Glomerular visceral epithelial cell (primary cell): Measurements from ENCODE around the gene PAPLN.
A peak's percentile ranks its signal among the peaks of the same experiment; 100 is the strongest.
"Not testable (repeated sequence)": the region's sequence is repeated elsewhere in the genome, so short reads cannot be mapped to it uniquely, and the experiment has no call there.

Source experiments
- DNase-seq: peaks from one replicate; pipeline ENCODE4 v3.0.0-alpha.2; 2016; ENCODE audit errors: extremely low spot score

Gene PAPLN

GRCh38 chr14:73237219-73237785 lies at the start of gene PAPLN:
PAPLN (plus strand) TSS chr14:73237506; CDS start chr14:73239779, 2,273 bp downstream.
- peak; percentile 72 for DNase-seq

GRCh38 chr14:73188501-73188911 lies 48.8 kb upstream of the PAPLN start:
- DNase-seq: peak; percentile 45

- no peak for DNase-seq
These were observed 47.7 kb upstream of the PAPLN start for GRCh38 chr14:73189651-73190050.

- DNase-seq: no peak
These were observed 45.9 kb upstream of the PAPLN start for GRCh38 chr14:73191441-73191840.

GRCh38 chr14:73194306-73194705 lies 43.0 kb upstream of the PAPLN start:
- DNase-seq: not testable (repeated sequence)

- no peak for DNase-seq
These were observed 39.1 kb upstream of the PAPLN start for GRCh38 chr14:73198253-73198652.

- DNase-seq: no peak
These were observed 33.8 kb upstream of the PAPLN start for GRCh38 chr14:73203527-73203926.

GRCh38 chr14:73207615-73208014 lies 29.7 kb upstream of the PAPLN start:
- DNase-seq: no peak

GRCh38 chr14:73208390-73208789 lies 28.9 kb upstream of the PAPLN start:
- DNase-seq: no peak

GRCh38 chr14:73208846-73209245 lies 28.5 kb upstream of the PAPLN start:
- DNase-seq: no peak

GRCh38 chr14:73209953-73210352 lies 27.4 kb upstream of the PAPLN start:
- no peak for DNase-seq

- no peak for DNase-seq
These were observed 25.9 kb upstream of the PAPLN start for GRCh38 chr14:73211251-73212040.

- no peak for DNase-seq
These were observed 21.3 kb upstream of the PAPLN start for GRCh38 chr14:73216030-73216429.

GRCh38 chr14:73217411-73217810 lies 19.9 kb upstream of the PAPLN start:
- DNase-seq: no peak

- DNase-seq: no peak
These were observed 17.2 kb upstream of the PAPLN start for GRCh38 chr14:73220061-73220460.

- DNase-seq: no peak
These were observed 16.7 kb upstream of the PAPLN start for GRCh38 chr14:73220634-73221033.

GRCh38 chr14:73221945-73222344 lies 15.4 kb upstream of the PAPLN start:
- DNase-seq: no peak

GRCh38 chr14:73223049-73223448 lies 14.3 kb upstream of the PAPLN start:
- no peak for DNase-seq

- no peak for DNase-seq
These were observed 11.8 kb upstream of the PAPLN start for GRCh38 chr14:73225496-73225895.

GRCh38 chr14:73227812-73228781 lies 9.2 kb upstream of the PAPLN start:
- DNase-seq: peak; percentile 98

- DNase-seq: no peak
These were observed 7.3 kb upstream of the PAPLN start for GRCh38 chr14:73230051-73230450.
